AG04449 (cell line): ENCODE results near the gene CAPZA3.
"Not testable (repeated sequence)": the region's sequence is repeated elsewhere in the genome, so short reads cannot be mapped to it uniquely, and the experiment has no call there.

ENCODE experiments used
- CTCF ChIA-PET: fragments of 350-600 bp; formaldehyde crosslinking; extraction: SDS; loops from one replicate; lab custom pipeline; 2021; ENCODE audit warnings: antibody characterized with exemption; lab: Yijun Ruan, JAX
- POLR2A ChIA-PET: fragments of 400-600, 350-600 bp; formaldehyde crosslinking; extraction: SDS; loops from one replicate; lab custom pipeline; 2020; ENCODE audit warnings: antibody characterized with exemption, inconsistent platforms; lab: Yijun Ruan, JAX
- DNase-seq: peaks from one replicate; pipeline ENCODE4 v3.0.0-alpha.2; 2010; ENCODE audit warnings: low read depth, low spot score
- H3K4me3 ChIP-seq: 2 replicates; pipeline ENCODE4 v1.5.1; 2011; ENCODE audit warnings: low read depth, mild to moderate bottlenecking, control low read depth, low read length
- CTCF ChIP-seq: IDR thresholded peaks from one replicate; pipeline ENCODE4 v1.5.1; 2011; ENCODE audit warnings: mild to moderate bottlenecking, moderate library complexity, low read length, control low read depth, inconsistent platforms; ENCODE audit not compliant: insufficient read depth; ENCODE audit errors: missing control alignments

CAPZA3 gene

GRCh38 chr12:18737819-18738218 is at the start of gene CAPZA3, which contains the start of gene PLCZ1:
CAPZA3 (plus strand) TSS chr12:18738119; CDS start chr12:18738269, 150 bp downstream.
PLCZ1 (minus strand) TSS chr12:18738012; CDS start chr12:18737371, 641 bp downstream.
- CTCF ChIA-PET = interaction anchor here (1.3 kb wide), 1 partner anchor 449 kb away, joined by 3 read pairs; no protein-coding TSS in a partner anchor
- no peak for TF ChIP-seq CTCF
- POLR2A ChIA-PET = no interaction called here
- no peak within 1 kb of the TSS for H3K4me3 ChIP-seq
- no peak for DNase-seq

- ChIA-PET POLR2A (no interaction called here), CTCF (interaction anchor here (1.3 kb wide), 1 partner anchor 497 kb away, joined by 3 read pairs; no protein-coding TSS in a partner anchor)
- H3K4me3 ChIP-seq = no peak overlapping the region
- no peak for DNase-seq
- TF ChIP-seq CTCF = no peak
These were observed 48.1 kb upstream of the CAPZA3 start for GRCh38 chr12:18689771-18690170.

- CTCF ChIA-PET = no interaction called here
- no peak for TF ChIP-seq CTCF
- no peak overlapping the region for H3K4me3 ChIP-seq
- POLR2A ChIA-PET = no interaction called here
- DNase-seq = no peak
These were observed 47.3 kb upstream of the CAPZA3 start for GRCh38 chr12:18690653-18691052.

- POLR2A ChIA-PET, H3K4me3 ChIP-seq, CTCF ChIA-PET: not testable (repeated sequence)
These were observed 43.9 kb upstream of the CAPZA3 start for GRCh38 chr12:18693986-18694385.

GRCh38 chr12:18696971-18697602 is 40.8 kb upstream of the CAPZA3 start:
- ChIA-PET POLR2A (no interaction called here), CTCF (no interaction called here)
- no peak for TF ChIP-seq CTCF
- no peak for DNase-seq
- H3K4me3 ChIP-seq = no peak overlapping the region

More at GRCh38 chr12:18693986-18694385, 43.9 kb upstream of the CAPZA3 start:
- DNase-seq = not testable (repeated sequence)

GRCh38 chr12:18700271-18700670 is 37.6 kb upstream of the CAPZA3 start:
- ChIA-PET CTCF (interaction anchor here (0.9 kb wide), 1 partner anchor 486 kb away, joined by 3 read pairs; no protein-coding TSS in a partner anchor), POLR2A (no interaction called here)
- no peak for TF ChIP-seq CTCF
- no peak for DNase-seq
- no peak overlapping the region for H3K4me3 ChIP-seq
